ENCODE data around the gene CTAGE9. TPM values are rescaled to one million over a fixed set of nuclear protein-coding genes. Genes with fewer than 3 reads are reported as not detected.

CTAGE9 gene
- total RNA-seq, 4 donors from 2014 or later = not detected

DNA sequence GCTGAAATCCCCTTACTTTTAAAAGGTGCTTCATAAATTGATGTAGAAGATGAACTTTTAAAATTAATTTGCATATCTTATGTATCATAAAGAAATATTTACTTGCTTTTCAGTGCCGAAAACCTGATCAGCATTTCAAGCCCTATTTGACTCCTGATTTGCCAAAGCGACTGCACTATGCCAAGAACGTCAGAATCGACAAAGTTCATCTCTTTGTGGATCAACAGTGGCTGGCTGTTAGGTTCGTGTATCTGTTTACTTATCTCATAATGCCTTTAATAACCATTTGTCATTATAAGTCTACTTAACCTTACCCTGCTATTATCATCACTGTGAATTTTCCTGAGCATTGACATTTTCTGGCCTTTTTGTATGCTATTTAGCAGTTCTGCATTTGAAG lies 17.4 kb downstream of the CTAGE9 start:
- TF ChIP-seq, protein P1, sequence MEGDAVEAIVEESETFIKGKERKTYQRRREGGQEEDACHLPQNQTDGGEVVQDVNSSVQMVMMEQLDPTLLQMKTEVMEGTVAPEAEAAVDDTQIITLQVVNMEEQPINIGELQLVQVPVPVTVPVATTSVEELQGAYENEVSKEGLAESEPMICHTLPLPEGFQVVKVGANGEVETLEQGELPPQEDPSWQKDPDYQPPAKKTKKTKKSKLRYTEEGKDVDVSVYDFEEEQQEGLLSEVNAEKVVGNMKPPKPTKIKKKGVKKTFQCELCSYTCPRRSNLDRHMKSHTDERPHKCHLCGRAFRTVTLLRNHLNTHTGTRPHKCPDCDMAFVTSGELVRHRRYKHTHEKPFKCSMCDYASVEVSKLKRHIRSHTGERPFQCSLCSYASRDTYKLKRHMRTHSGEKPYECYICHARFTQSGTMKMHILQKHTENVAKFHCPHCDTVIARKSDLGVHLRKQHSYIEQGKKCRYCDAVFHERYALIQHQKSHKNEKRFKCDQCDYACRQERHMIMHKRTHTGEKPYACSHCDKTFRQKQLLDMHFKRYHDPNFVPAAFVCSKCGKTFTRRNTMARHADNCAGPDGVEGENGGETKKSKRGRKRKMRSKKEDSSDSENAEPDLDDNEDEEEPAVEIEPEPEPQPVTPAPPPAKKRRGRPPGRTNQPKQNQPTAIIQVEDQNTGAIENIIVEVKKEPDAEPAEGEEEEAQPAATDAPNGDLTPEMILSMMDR (IDR thresholded peaks at IDR 0.05) = no peak
- TF ChIP-seq POLR2A (IDR thresholded peaks at IDR 0.05) = no peak

DNA sequence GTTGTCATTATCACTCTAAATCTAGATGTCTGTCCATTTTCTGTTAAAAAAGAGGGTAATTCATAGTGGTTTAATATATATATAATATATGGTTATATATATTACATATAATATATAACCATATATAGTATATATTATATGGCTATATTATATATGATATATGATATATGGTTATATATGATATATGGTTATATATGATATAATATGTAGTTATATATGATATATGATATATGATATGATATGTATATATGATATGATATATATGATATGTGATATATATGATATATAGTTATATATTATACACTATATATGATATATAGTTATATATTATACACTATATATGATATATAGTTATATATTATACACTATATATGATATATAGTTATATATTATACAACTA lies 18.2 kb downstream of the CTAGE9 start:
- no peak for TF ChIP-seq POLR2A (IDR thresholded peaks at IDR 0.05)
- TF ChIP-seq, protein P1 (IDR thresholded peaks at IDR 0.05) = no peak
- no peaks in the 10 kb centered on the region for H3K36me3 ChIP-seq
- no peaks in the 10 kb centered on the region for H3K9me3 ChIP-seq
- H3K4me1 ChIP-seq = no peaks in the 10 kb centered on the region
- no peak for DNase-seq
- intact Hi-C loops (cut with DNase I; ENCODE audit: low total_unique reads) = loop anchor here (10.0 kb wide), 1 partner anchor 222 kb away; no protein-coding TSS in a partner anchor
- no peak overlapping the region for H3K4me3 ChIP-seq
- H3K27ac ChIP-seq = no peak overlapping the region
- no peaks in the 10 kb centered on the region for H3K27me3 ChIP-seq

More for the DNA sequence above, 17.4 kb downstream of the CTAGE9 start:
- no peaks in the 10 kb centered on the region for H3K9me3 ChIP-seq
- H3K27me3 ChIP-seq = no peaks in the 10 kb centered on the region
- no peak for DNase-seq
- H3K4me3 ChIP-seq = no peak overlapping the region
- H3K27ac ChIP-seq = no peak overlapping the region
- no peaks in the 10 kb centered on the region for H3K4me1 ChIP-seq
- no peaks in the 10 kb centered on the region for H3K36me3 ChIP-seq
- intact Hi-C loops (cut with DNase I; ENCODE audit: low total_unique reads) = loop anchor here (10.0 kb wide), 1 partner anchor 221 kb away; no protein-coding TSS in a partner anchor

DNA sequence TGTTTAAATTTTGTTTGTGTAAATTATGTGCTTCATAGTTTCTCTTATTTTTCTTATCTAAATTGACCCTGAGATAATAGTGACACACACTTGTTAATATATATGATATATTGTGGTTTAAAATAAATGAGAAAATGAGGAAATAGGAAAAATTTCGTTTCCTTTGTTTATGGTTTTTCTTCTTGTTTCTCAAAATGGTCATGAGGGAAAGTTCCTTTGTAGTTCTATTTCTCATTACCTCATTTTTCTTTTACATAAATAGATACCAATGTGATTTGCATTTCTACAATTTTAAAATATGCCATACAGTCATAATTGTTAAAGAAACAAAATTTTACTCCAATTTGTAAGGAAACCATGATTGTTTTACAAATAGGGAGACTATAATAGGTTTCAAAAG lies 18.8 kb downstream of the CTAGE9 start:
- Histone ChIP-seq H3K4me3 (no peak overlapping the region), H3K27ac (no peak overlapping the region), H3K9me3 (no peaks in the 10 kb centered on the region), H3K36me3 (no peaks in the 10 kb centered on the region), H3K27me3 (no peaks in the 10 kb centered on the region), H3K4me1 (no peaks in the 10 kb centered on the region)
- no peak for DNase-seq
- intact Hi-C loops (cut with DNase I; ENCODE audit: low total_unique reads) = loop anchor here (10.0 kb wide), 1 partner anchor 223 kb away; no protein-coding TSS in a partner anchor
- TF ChIP-seq, protein P1 (IDR thresholded peaks at IDR 0.05) = no peak
- no peak for TF ChIP-seq POLR2A (IDR thresholded peaks at IDR 0.05)

DNA sequence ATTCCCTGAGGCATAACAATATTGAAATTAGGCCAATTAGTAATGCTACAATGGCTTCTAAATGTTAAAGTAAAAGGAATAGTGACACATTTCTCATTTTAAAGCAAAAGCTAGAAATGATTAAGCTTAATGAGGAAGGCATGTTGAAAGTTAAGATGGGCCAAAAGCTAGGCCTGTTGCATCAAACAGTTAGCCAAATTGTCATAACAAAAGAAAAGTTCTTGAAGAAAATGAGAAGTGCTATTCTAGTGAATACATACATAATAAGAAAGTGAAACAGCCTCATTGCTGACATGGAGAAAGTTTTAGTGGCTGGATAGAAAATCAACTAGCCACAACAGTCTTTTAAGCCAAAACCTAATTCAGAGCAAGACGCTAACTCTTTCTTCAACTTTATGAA lies 22.5 kb downstream of the CTAGE9 start:
- Histone ChIP-seq H3K27me3 (no peaks in the 10 kb centered on the region), H3K4me3 (no peak overlapping the region), H3K9me3 (no peaks in the 10 kb centered on the region), H3K36me3 (no peaks in the 10 kb centered on the region), H3K27ac (no peak overlapping the region), H3K4me1 (no peaks in the 10 kb centered on the region)
- DNase-seq = no peak
- intact Hi-C loops (cut with DNase I; ENCODE audit: low total_unique reads) = no loop called here
- TF ChIP-seq, protein P1 (IDR thresholded peaks at IDR 0.05) = no peak
- TF ChIP-seq POLR2A (IDR thresholded peaks at IDR 0.05) = no peak

DNA sequence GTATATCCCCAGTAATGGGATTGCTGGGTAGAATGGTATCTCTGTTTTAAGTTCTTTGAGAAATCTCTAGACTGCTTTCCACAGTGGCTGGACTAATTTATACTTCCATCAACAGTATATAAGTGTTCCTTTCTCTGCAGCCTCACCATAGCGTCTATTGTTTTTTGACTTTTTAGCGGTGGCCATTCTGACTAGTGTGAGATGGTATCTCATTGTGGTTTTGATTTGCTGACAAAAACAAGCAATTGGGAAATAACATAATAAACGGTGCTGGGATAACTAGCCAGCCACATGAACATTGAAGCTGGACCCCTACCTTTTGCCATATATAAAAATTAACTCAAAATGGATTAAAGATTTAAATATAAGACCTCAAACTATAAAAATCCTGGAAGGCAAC lies 23.8 kb downstream of the CTAGE9 start:
- H3K9me3 ChIP-seq = no peaks in the 10 kb centered on the region
- intact Hi-C loops (cut with DNase I; ENCODE audit: low total_unique reads) = no loop called here
- H3K27ac ChIP-seq = no peak overlapping the region
- no peak overlapping the region for H3K4me3 ChIP-seq
- H3K36me3 ChIP-seq = no peaks in the 10 kb centered on the region
- TF ChIP-seq, protein P1 (IDR thresholded peaks at IDR 0.05) = no peak
- H3K27me3 ChIP-seq = no peaks in the 10 kb centered on the region
- DNase-seq = no peak
- H3K4me1 ChIP-seq = no peaks in the 10 kb centered on the region
